Gastrocnemius medialis (tissue), 4 donors: ENCODE data around the gene DSC1. TPM values are rescaled to one million over a fixed set of nuclear protein-coding genes. Genes with fewer than 3 reads are reported as not detected.

ENCODE experiments used
- ATAC-seq, 2 donors: fragments of 150-250 bp; one replicate each; pipeline ENCODE4 v1.9.1; 2016
- DNase-seq, 2 donors: peaks; one replicate each; pipeline ENCODE4 v3.0.0-alpha.2; 2019
- H3K27ac ChIP-seq, 4 donors: fragments of 200-600 bp; sonication (generic); 1 replicate in 1 of 4; 2 replicates in 3 of 4; pipeline ENCODE4 v1.5.1; 2016 to 2018; ENCODE audit warnings: mild to moderate bottlenecking in 2 of 4, moderate library complexity in 1 of 4
- H3K27me3 ChIP-seq, 3 donors: fragments of 200-600 bp; sonication (generic) in 2 of 3; 1 replicate in 1 of 3; 2 replicates in 2 of 3; pipeline versions ENCODE4 v1.5.1 to v1.6.0; 2016 to 2019; ENCODE audit warnings: mild to moderate bottlenecking in 1 of 3, moderate library complexity in 1 of 3
- H3K36me3 ChIP-seq, 2 donors: fragments of 200-600 bp; sonication (generic) in 1 of 2; one replicate each; pipeline ENCODE4 v1.5.1; 2017 to 2018
- H3K4me1 ChIP-seq, 2 donors: fragments of 200-600 bp; sonication (generic) in 1 of 2; one replicate each; pipeline ENCODE4 v1.5.1; 2016 to 2017; ENCODE audit warnings: mild to moderate bottlenecking in 2 of 2
- H3K4me3 ChIP-seq, 4 donors: fragments of 200-600 bp; sonication (generic) in 3 of 4; 1 replicate in 1 of 4; 2 replicates in 3 of 4; pipeline ENCODE4 v1.5.1; 2016 to 2019; ENCODE audit warnings: mild to moderate bottlenecking in 2 of 4
- H3K9me3 ChIP-seq, 3 donors: fragments of 200-600 bp; sonication (generic) in 2 of 3; 1 replicate in 1 of 3; 2 replicates in 2 of 3; pipeline ENCODE4 v1.5.1; 2016 to 2019
- CTCF ChIP-seq, 5 experiments: fragments of 450-650 bp in 3 of 5; fragments of 200-600 bp in 2 of 5; sonication (generic) in 2 of 5; IDR thresholded peaks in 4 of 5; conservative IDR thresholded peaks in 1 of 5; 1 replicate in 4 of 5; 2 replicates in 1 of 5; pipeline ENCODE4 v1.5.1; 2016 to 2019; ENCODE audit warnings: antibody characterized with exemption in 5 of 5, mild to moderate bottlenecking in 3 of 5, moderate library complexity in 3 of 5
- POLR2A ChIP-seq, 2 donors: fragments of 450-650 bp; IDR thresholded peaks; one replicate each; pipeline ENCODE4 v1.6.1; 2017; ENCODE audit warnings: antibody characterized with exemption in 2 of 2, mild to moderate bottlenecking in 2 of 2, moderate library complexity in 2 of 2
- in situ Hi-C, 4 donors: fragments of 200-750 bp; cut with MboI; loops; one replicate each; pipeline versions ENCODE4 v1.15.0 to v1.8.0; 2017; ENCODE audit warnings: low sequenced_read_pairs in 4 of 4
- intact Hi-C: fragments of 100-400 bp; cut with DNase I; formaldehyde crosslinking; loops from one replicate; pipeline ENCODE4 v1.15.1; 2023; ENCODE audit warnings: low total_unique reads
- total RNA-seq, 4 donors: library from RNA; depleted of rRNA; stranded (reverse); fragments of >200 nt; gene quantifications; one replicate each; pipeline versions ENCODE4 v1.1.0 to v1.2.3, GENCODE V29; 2016

The DSC1 gene
- total RNA-seq, 4 donors from 2014 or later = not detected

GRCh38 chr18:31143025-31143424 lies 19.6 kb downstream of the DSC1 start:
- H3K4me3 ChIP-seq = no peak overlapping the region
- intact Hi-C loops = no loop called here
- no peak for ATAC-seq
- H3K36me3 ChIP-seq = no peaks in the 10 kb centered on the region
- H3K9me3 ChIP-seq = no peaks in the 10 kb centered on the region
- H3K27me3 ChIP-seq = no peaks in the 10 kb centered on the region
- no peaks in the 10 kb centered on the region for H3K4me1 ChIP-seq
- H3K27ac ChIP-seq = no peak overlapping the region
- DNase-seq = no peak
- TF ChIP-seq POLR2A (IDR thresholded peaks at IDR 0.05) (no peak), CTCF (IDR thresholded peaks at IDR 0.05 in 4 of 5, conservative IDR thresholded peaks at IDR 0.05 in 1 of 5) (no peak)
- in situ Hi-C loops = no loop called here

GRCh38 chr18:31138709-31139108 lies 23.9 kb downstream of the DSC1 start:
- intact Hi-C loops = no loop called here
- Histone ChIP-seq H3K9me3 (no peaks in the 10 kb centered on the region), H3K27ac (no peak overlapping the region), H3K27me3 (no peaks in the 10 kb centered on the region), H3K4me3 (no peak overlapping the region), H3K36me3 (no peaks in the 10 kb centered on the region), H3K4me1 (no peaks in the 10 kb centered on the region)
- ATAC-seq (no peak), DNase-seq (no peak)
- in situ Hi-C loops = no loop called here
- no peak for TF ChIP-seq POLR2A (IDR thresholded peaks at IDR 0.05)
- TF ChIP-seq CTCF (IDR thresholded peaks at IDR 0.05 in 4 of 5, conservative IDR thresholded peaks at IDR 0.05 in 1 of 5) = no peak

- Histone ChIP-seq H3K27ac (no peak overlapping the region), H3K4me1 (no peaks in the 10 kb centered on the region), H3K27me3 (no peaks in the 10 kb centered on the region), H3K4me3 (no peak overlapping the region), H3K9me3 (no peaks in the 10 kb centered on the region), H3K36me3 (no peaks in the 10 kb centered on the region)
- ATAC-seq (no peak), DNase-seq (no peak)
- in situ Hi-C loops = no loop called here
- intact Hi-C loops = no loop called here
- TF ChIP-seq POLR2A (IDR thresholded peaks at IDR 0.05) = no peak
- TF ChIP-seq CTCF (IDR thresholded peaks at IDR 0.05 in 4 of 5, conservative IDR thresholded peaks at IDR 0.05 in 1 of 5) = no peak
These were observed 27.6 kb downstream of the DSC1 start for GRCh38 chr18:31134988-31135529.

- no peaks in the 10 kb centered on the region for H3K36me3 ChIP-seq
- H3K27me3 ChIP-seq = no peaks in the 10 kb centered on the region
- DNase-seq (no peak), ATAC-seq (no peak)
- in situ Hi-C loops = no loop called here
- no peak overlapping the region for H3K27ac ChIP-seq
- intact Hi-C loops = no loop called here
- TF ChIP-seq CTCF (IDR thresholded peaks at IDR 0.05 in 4 of 5, conservative IDR thresholded peaks at IDR 0.05 in 1 of 5) = no peak
- TF ChIP-seq POLR2A (IDR thresholded peaks at IDR 0.05) = no peak
- H3K4me3 ChIP-seq = no peak overlapping the region
- H3K4me1 ChIP-seq = no peaks in the 10 kb centered on the region
- H3K9me3 ChIP-seq = no peaks in the 10 kb centered on the region
These were observed 33.1 kb downstream of the DSC1 start for GRCh38 chr18:31129398-31130115.
